Sciatic nerve (tissue), 2 donors: ENCODE measurements around the gene RFPL1. TPM values are rescaled to one million over a fixed set of nuclear protein-coding genes. Genes with fewer than 3 reads are reported as not detected.
"Not testable (repeated sequence)": the region's sequence is repeated elsewhere in the genome, so short reads cannot be mapped to it uniquely, and the experiment has no call there.

Source experiments
- ATAC-seq: fragments of 200-7000 bp; cut with Tn5 transposase; one replicate; pipeline ENCODE4 v1.9.1; 2020; ENCODE audit warnings: mild to moderate bottlenecking, moderate library complexity
- DNase-seq: peaks from one replicate; pipeline ENCODE4 v3.0.0-alpha.2; 2020; ENCODE audit warnings: low spot score
- intact Hi-C: fragments of 100-400 bp; cut with DNase I; formaldehyde crosslinking; loops from one replicate; pipeline ENCODE4 v1.14.2; 2022
- total RNA-seq: library from RNA; stranded (reverse); fragmentation: NEBNext Ultra II Directional; extraction: Animal tissue kit (Norgen Biotek cat#: 25700); gene quantifications from one replicate; pipeline ENCODE4 v1.2.1, GENCODE V29; 2021
- donor health status: DM: no; HTN: no; CAD: no.
- donor health status: DM: no; HTN: no; CAD: no.

Gene RFPL1
- total RNA-seq, 1 donor from 2014 or later = not detected

DNA sequence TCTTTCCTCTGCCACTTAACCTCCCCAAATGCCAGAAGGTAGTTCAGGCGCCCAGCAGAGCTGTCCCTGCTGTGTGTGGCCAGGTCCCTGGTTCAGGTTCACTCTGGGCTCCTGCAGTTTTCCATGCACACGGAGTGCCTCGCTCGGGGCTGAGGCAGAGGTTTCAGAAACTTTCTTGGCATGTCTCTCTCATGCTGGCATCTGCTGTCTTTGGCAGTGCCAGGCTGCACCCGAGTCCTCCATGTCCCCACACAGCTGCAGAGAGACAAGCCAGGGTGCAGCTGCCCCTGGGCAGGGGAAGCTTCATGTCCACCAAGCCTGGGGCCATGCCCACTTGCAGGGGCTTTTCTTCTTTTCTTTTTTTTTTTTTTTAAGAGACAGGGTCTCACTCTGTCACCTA lies 34.6 kb downstream of the RFPL1 start:
- intact Hi-C loops = no loop called here
- ATAC-seq (no peak), DNase-seq (no peak)

DNA sequence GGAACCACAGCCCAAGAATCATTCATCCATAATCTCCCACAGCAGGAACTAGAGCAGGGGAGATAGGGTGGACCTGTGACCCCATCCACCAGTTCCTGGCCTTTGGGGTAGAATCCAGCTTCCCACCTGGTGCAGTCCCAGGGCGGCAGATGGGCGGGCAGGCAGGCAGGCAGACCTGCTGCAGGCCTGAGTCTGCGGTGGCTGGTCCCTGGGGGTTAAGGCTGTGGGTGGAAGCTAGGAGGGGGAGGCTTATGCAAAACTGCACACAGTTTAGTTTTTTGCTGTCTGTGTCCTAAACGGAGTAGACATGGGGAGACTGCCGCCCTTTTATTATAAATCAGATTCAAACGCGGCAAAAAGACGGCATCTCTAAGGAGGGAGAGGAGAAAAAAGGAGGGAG lies 37.2 kb downstream of the RFPL1 start:
- intact Hi-C loops = no loop called here
- DNase-seq = no peak
- no peak for ATAC-seq

DNA sequence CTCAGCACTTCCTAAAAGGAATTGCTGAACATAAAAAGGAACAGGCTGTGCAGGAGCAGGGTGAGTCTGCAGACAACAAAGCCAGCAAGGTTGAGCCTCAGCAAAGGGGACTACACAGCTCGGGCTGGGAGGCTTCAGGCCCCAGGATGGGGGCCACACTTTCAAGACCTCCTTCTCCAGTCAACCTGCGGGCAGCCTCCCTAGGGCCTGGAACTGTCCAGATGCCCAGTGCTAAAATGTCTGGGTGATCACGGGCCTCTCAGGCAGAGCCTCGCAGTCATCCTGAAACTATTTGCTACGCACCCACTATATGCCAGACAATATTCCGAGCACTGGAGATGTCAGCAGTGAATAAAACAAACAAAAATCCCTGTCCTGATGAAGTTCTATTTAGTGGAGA lies 37.7 kb downstream of the RFPL1 start:
- ATAC-seq = no peak
- DNase-seq = no peak
- intact Hi-C loops = no loop called here

DNA sequence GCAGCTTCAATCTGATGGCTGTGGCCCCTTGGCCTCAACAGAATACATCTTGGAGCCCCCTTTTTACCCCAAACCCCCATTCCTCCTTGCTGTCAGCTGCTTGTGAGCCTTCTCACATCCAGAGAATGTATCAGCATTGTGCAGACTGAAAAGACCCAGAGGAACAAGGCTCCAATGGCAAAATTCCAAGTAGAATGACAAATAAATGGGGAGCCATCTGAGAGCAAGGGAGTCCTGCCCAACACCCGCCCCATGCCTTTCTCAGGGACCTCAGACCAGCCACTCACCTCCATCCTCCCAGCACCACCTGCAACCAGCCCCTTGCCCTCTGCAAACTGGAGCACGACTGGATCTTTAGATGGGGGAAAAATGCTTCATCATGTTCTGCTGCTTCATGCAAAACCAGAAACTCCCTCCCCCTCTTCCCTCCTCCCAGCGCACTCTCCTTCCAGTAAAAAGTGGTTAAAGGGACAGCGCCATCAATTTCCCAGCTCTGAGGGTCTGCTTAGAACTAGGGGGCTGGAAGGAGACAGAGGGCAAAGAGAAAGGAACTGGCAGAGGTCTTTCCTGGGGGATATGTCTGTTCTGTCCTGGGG lies 39.4 kb downstream of the RFPL1 start:
- ATAC-seq = no peak
- intact Hi-C loops = no loop called here
- no peak for DNase-seq

DNA sequence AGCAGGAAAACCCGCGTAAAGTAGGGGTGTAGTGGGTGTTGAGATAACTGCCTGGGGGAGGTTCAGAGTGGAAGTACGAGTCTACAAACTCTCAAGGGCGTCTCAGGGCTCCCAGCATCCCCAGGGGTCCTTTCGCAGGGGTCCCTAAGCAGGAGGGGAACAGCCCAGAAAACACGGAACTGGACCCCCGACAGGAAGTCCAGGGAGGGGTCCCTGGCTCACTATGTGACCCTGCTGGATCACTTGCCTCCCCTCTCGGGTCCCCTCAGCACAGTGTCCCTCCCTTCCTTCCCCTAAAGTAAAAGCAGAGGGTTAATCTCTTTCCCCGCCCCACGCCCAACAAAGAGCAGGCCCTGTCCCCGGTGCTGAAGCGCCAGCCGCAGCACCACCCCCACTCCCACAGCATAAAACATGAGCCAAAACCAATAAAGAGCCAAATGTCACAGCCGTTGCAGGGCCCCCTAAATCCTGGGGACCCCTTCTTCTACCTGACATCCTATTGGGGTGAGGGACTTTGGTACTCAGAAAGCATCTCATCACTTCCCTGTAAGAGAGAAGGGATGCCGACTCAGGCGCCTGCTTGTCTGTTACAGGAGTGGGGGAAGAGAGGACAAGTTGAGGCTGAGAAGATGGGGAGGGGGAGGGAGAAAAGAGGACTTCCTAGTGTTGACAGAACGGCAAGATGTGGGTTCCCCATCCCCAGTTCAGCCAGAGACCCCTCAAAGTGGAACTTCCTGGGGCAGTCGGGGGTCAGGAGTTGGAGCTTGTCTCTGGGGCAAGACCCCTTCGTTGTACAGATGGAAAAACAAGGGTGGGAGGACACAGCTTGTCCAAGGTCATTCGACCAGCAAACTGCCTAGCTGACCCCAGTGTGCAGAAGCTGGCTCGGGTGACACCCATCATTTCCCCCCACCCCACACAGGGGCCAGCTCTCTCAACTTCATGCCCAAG lies 40.2 kb downstream of the RFPL1 start:
- no peak for DNase-seq
- peak; percentile 41 for ATAC-seq
- intact Hi-C loops = no loop called here

DNA sequence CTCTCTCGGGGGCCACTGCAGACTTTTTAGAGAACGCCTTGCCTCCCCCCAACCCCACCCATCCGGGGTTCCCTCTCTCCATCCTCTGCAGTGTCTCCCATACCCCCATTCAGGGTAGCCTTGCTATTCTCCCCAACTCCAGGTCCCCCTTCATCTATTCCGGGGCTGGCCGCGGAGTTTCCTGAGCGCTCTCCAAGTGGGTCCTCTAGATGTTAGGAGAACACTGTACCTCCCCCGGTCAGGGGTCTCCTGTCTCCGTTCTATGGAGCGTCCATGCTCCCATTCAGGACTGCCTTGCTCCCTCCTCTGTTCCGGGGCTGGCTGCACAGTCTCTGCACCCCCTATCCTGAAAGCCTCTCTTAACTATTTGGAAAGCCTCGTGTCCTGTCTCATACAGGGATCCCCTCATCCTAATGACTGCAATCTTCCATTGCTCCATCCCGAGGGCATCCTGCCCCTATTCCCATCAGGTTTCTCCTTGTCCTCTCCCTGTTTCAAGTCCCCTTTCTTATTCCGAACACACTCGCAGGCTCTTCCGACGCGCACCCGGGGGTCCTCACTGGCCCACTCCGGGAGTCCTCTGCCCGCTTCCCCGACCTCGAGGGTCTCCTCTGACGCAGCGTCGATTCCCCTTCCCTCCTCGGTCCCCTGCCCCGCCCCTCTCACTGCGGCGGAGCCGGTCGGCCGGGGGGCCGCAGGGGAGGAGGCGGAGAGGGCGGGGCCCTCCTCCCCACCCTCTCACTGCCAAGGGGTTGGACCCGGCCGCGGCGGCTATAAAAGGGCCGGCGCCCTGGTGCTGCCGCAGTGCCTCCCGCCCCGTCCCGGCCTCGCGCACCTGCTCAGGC lies 41.3 kb downstream of the RFPL1 start, which contains the start of gene NEFH:
Gene NEFH (plus strand): TSS at position 802 of the 845 bp plus-strand sequence. CDS start 45 bp downstream, outside the sequence.
- peak; percentile 9 for ATAC-seq
- intact Hi-C loops = no loop called here

DNA sequence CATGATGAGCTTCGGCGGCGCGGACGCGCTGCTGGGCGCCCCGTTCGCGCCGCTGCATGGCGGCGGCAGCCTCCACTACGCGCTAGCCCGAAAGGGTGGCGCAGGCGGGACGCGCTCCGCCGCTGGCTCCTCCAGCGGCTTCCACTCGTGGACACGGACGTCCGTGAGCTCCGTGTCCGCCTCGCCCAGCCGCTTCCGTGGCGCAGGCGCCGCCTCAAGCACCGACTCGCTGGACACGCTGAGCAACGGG lies 41.8 kb downstream of the RFPL1 start:
- intact Hi-C loops = no loop called here
- ATAC-seq (no peak), DNase-seq (no peak)

More for the DNA sequence above, 41.3 kb downstream of the RFPL1 start, which contains the start of gene NEFH:
- no peak for DNase-seq

DNA sequence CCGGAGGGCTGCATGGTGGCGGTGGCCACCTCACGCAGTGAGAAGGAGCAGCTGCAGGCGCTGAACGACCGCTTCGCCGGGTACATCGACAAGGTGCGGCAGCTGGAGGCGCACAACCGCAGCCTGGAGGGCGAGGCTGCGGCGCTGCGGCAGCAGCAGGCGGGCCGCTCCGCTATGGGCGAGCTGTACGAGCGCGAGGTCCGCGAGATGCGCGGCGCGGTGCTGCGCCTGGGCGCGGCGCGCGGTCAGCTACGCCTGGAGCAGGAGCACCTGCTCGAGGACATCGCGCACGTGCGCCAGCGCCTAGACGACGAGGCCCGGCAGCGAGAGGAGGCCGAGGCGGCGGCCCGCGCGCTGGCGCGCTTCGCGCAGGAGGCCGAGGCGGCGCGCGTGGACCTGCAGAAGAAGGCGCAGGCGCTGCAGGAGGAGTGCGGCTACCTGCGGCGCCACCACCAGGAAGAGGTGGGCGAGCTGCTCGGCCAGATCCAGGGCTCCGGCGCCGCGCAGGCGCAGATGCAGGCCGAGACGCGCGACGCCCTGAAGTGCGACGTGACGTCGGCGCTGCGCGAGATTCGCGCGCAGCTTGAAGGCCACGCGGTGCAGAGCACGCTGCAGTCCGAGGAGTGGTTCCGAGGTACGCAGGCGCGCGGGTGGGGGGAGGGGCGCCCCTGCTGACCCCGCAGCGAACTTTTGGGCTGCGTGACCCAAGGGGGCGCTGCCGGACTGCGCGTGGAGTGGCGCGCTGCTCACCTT lies 42.3 kb downstream of the RFPL1 start:
- peak; percentile 70 for ATAC-seq
- intact Hi-C loops = no loop called here

DNA sequence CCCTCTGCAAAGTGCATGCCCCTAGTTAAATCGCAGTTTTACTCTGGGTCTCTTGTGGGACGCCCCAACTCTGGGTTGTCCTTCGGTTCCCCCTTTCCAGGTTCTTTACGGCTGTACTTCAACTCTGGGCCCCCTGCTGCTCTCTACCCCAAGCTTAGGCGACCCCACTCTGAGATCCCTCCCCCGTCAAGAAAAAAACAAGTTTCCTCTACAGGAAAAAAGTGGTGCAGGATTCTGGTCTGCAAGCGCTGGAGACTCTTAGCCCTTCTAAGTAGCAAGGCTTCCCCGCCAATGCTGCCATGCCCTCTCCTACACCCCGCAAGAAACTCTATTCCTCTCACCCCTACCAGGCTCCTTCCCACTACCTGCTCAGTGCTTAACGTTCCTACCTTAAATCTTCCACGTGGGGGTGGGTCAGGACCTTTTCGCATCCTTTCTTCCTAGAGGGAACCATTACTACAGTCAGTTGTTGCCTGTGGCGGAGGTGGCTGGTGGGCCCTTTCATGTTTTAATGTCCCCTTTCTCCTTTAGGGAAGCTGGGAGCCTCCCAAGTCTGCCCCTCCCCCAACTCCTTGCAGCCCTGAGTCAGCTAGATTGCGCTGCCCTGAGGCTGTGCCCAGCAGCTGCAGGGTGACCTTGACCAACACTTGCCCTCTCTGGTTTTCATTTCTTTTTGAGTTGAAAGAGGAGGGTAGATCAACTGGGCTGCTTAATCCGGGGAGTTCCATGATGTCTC lies 43.0 kb downstream of the RFPL1 start:
- intact Hi-C loops = no loop called here
- DNase-seq (no peak), ATAC-seq (no peak)

More for the DNA sequence above, 42.3 kb downstream of the RFPL1 start:
- no peak for DNase-seq

DNA sequence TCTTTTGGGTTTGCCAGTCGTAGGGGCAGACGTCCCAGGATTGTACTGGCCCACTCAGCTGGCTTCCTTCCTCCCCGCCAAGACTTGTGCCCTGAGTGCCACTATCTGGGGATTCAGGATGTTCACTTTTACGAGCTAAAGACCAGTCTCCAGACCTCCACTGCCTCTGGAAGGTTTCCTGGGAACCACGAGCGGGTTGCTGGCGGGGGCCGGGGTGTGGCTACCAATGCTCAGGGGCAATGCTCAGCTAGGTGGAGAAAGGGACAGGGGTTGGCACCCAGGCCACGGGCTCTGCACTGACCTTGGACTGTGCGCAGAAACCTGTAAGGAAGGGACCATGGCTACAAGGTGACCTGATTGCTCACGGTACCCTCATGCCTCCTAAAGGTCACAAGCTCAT lies 43.9 kb downstream of the RFPL1 start:
- DNase-seq (no peak), ATAC-seq (no peak)
- intact Hi-C loops = no loop called here

DNA sequence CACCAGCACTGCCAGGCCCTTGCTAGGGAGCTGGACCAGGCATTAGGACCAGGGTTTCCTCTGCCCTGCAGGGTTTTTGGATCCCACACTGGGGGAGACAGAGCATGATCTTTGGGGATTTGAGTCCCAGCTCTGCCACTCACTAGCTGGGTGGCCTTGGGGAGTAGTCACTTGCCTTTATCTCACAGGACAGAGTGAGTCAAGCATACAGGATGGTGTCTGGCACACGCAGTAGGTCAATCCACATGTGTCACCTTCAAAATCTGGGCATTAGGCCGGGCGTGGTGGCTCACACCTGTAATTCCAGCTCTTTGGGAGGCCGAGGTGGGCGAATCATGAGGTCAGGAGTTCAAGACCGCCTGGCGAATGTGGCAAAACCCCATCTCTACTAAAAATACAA lies 44.3 kb downstream of the RFPL1 start:
- intact Hi-C loops = no loop called here
- no peak for ATAC-seq
- DNase-seq = no peak

DNA sequence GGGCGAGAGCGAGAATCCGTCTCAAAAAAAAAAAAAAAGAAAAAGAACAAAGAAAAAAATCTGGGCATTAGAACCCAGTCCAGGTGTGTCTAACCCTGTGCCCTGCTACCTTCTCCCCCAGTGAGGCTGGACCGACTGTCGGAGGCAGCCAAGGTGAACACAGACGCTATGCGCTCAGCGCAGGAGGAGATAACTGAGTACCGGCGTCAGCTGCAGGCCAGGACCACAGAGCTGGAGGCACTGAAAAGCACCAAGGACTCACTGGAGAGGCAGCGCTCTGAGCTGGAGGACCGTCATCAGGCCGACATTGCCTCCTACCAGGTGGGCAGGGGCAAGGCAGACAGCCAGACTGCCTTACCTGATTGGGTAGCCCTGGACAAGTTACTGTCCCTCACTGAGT lies 44.9 kb downstream of the RFPL1 start:
- DNase-seq = no peak
- no peak for ATAC-seq
- intact Hi-C loops = no loop called here

DNA sequence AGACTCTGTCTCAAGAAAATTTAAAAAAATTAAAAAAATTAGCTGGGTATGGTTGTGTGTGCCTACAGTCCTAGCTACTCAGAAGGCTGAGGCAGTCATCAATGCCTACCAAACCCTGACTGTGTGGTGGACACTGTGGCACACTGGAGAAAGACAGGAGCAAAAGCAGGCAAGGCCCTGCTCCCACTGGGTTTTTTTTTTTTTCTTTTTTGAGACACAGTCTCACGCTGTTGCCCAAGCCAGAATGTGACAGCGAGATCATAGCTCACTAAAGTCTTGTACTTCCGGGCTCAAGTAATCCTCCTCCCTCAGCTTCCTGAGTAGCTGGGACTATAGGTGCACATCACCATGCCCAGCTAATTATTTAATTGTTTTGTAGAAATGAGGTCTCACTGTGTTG lies 46.3 kb downstream of the RFPL1 start:
- intact Hi-C loops = no loop called here
- ATAC-seq (no peak), DNase-seq (no peak)

DNA sequence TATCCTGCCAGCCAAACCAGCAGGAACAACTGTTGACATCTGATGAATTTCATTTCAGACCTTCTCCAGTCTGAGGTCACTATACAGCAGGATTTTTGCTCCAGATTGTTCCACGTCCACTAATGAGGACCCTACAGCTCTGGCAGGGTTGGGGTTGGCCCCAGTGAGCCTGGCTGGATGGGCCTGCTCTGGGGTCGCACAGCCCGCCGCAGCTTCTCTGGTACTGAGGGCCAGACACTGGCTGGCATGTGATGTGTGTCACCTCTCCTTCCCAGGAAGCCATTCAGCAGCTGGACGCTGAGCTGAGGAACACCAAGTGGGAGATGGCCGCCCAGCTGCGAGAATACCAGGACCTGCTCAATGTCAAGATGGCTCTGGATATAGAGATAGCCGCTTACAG lies 47.1 kb downstream of the RFPL1 start:
- no peak for DNase-seq
- ATAC-seq = no peak
- intact Hi-C loops = no loop called here

DNA sequence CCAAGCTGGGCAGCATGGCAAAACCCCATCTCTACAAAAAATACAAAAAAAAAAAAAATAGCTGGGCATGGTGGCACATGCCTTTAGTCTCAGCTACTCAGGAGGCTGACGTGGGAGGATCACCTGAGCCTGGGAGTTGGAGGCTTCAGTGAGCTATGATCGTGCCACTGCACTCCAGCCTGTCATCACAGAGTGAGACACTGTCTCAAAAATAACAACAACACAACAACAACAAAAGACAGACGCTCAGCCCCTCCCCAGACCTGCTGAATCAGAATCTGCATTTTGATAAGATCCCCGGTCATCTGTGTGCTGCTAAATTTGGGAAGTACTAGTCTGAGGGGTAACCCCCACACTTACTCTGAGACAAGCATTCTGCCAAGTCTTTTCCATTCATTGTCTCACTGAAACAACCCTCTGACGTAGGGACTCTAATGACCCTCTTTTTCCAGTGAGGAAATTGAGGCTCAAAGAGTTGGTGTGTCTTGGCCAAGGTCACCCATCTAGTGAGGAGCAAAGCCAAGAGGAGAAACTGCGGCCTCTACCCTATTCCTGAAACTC lies 49.1 kb downstream of the RFPL1 start:
- DNase-seq (no peak), ATAC-seq (no peak)
- intact Hi-C loops = no loop called here

DNA sequence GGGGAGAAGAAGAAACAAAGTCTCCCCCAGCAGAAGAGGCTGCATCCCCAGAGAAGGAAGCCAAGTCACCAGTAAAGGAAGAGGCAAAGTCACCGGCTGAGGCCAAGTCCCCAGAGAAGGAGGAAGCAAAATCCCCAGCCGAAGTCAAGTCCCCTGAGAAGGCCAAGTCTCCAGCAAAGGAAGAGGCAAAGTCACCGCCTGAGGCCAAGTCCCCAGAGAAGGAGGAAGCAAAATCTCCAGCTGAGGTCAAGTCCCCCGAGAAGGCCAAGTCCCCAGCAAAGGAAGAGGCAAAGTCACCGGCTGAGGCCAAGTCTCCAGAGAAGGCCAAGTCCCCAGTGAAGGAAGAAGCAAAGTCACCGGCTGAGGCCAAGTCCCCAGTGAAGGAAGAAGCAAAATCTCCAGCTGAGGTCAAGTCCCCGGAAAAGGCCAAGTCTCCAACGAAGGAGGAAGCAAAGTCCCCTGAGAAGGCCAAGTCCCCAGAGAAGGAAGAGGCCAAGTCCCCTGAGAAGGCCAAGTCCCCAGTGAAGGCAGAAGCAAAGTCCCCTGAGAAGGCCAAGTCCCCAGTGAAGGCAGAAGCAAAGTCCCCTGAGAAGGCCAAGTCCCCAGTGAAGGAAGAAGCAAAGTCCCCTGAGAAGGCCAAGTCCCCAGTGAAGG lies 50.9 kb downstream of the RFPL1 start:
- intact Hi-C loops, DNase-seq, ATAC-seq: not testable (repeated sequence)

DNA sequence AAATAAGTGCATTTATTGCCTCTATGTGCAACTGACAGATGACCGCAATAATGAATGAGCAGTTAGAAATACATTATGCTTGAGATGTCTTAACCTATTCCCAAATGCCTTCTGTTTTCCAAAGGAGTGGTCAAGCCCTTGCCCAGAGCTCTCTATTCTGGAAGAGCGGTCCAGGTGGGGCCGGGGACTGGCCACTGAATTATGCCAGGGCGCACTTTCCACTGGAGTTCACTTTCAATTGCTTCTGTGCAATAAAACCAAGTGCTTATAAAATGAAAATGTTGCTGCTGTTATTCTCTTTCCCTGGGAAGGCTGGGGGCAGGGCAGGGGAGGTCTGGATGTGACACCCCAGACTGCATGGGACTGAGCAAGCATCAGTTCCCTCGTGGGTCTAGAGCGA lies 52.6 kb downstream of the RFPL1 start:
- DNase-seq = no peak
- intact Hi-C loops = no loop called here
- ATAC-seq = no peak
